H9 (cell line): ENCODE measurements around the gene DSC2. TPM values are rescaled to one million over a fixed set of nuclear protein-coding genes. Genes with fewer than 3 reads are reported as not detected.

Experiments used
- DNase-seq: peaks from one replicate; pipeline ENCODE4 v3.0.0-alpha.2; 2017
- H2AFZ ChIP-seq: one replicate; pipeline ENCODE4 v1.6.1; 2013; ENCODE audit warnings: mild to moderate bottlenecking, low read length, control low read depth, moderate library complexity
- H2AK5ac ChIP-seq: 2 replicates; pipeline ENCODE4 v1.6.1; 2013; ENCODE audit warnings: low read length, control low read depth, mixed read lengths; ENCODE audit not compliant: insufficient read length
- H2BK120ac ChIP-seq: one replicate; pipeline ENCODE4 v1.6.1; 2013; ENCODE audit warnings: low read depth, mild to moderate bottlenecking, low read length, control low read depth, inconsistent platforms; ENCODE audit not compliant: poor library complexity, severe bottlenecking
- H2BK12ac ChIP-seq: 2 replicates; pipeline ENCODE4 v1.6.1; 2013; ENCODE audit warnings: low read length, control low read depth, mixed read lengths, low read depth; ENCODE audit not compliant: insufficient read length
- H2BK15ac ChIP-seq: 2 replicates; pipeline ENCODE4 v1.6.1; 2013; ENCODE audit warnings: low read depth, low read length, control low read depth
- H2BK20ac ChIP-seq: one replicate; pipeline ENCODE4 v1.6.1; 2013; ENCODE audit warnings: low read depth, mild to moderate bottlenecking, low read length, control low read depth, inconsistent platforms; ENCODE audit not compliant: poor library complexity, severe bottlenecking
- H2BK5ac ChIP-seq: 2 replicates; pipeline ENCODE4 v1.6.1; 2013; ENCODE audit warnings: low read length, control low read depth, mixed read lengths; ENCODE audit not compliant: insufficient read length
- H3K14ac ChIP-seq: 2 replicates; pipeline ENCODE4 v1.6.1; 2013; ENCODE audit warnings: low read length, control low read depth; ENCODE audit not compliant: insufficient read depth
- H3K18ac ChIP-seq: 2 replicates; pipeline ENCODE4 v1.6.1; 2013; ENCODE audit warnings: low read depth, mild to moderate bottlenecking, mixed read lengths, low read length, control low read depth; ENCODE audit not compliant: insufficient read length
- H3K23ac ChIP-seq: 2 replicates; pipeline ENCODE4 v1.6.1; 2013; ENCODE audit warnings: low read length, control low read depth, mixed read lengths, low read depth; ENCODE audit not compliant: insufficient read length
- H3K23me2 ChIP-seq: 2 replicates; pipeline ENCODE4 v1.6.1; 2013; ENCODE audit warnings: low read depth, mild to moderate bottlenecking, mixed read lengths, low read length, control low read depth; ENCODE audit not compliant: insufficient read length, poor library complexity, severe bottlenecking
- H3K27ac ChIP-seq: 2 replicates; pipeline ENCODE4 v1.5.1; 2013; ENCODE audit warnings: low read length, control low read depth, mixed read lengths, low read depth; ENCODE audit not compliant: insufficient read length
- H3K27me3 ChIP-seq: 2 replicates; pipeline ENCODE4 v1.6.1; 2013; ENCODE audit warnings: low read length, control low read depth, inconsistent platforms; ENCODE audit not compliant: insufficient read depth
- H3K4ac ChIP-seq: 2 replicates; pipeline ENCODE4 v1.6.1; 2013; ENCODE audit warnings: low read depth, mild to moderate bottlenecking, control low read depth, inconsistent platforms, low read length, moderate library complexity
- H3K4me1 ChIP-seq: 2 replicates; pipeline ENCODE4 v1.6.1; 2013; ENCODE audit warnings: low read length, control low read depth, inconsistent platforms; ENCODE audit not compliant: insufficient read depth
- H3K4me2 ChIP-seq: 2 replicates; pipeline ENCODE4 v1.6.1; 2013; ENCODE audit warnings: low read length, control low read depth, mixed read lengths; ENCODE audit not compliant: insufficient read length, insufficient read depth
- H3K56ac ChIP-seq: 2 replicates; pipeline ENCODE4 v1.6.1; 2013; ENCODE audit warnings: low read depth, mild to moderate bottlenecking, mixed read lengths, low read length, control low read depth; ENCODE audit not compliant: insufficient read length
- H3K79me1 ChIP-seq: 2 replicates; pipeline ENCODE4 v1.6.1; 2013; ENCODE audit warnings: low read depth, mild to moderate bottlenecking, moderate library complexity, low read length, control low read depth, inconsistent platforms; ENCODE audit not compliant: insufficient read depth, poor library complexity, severe bottlenecking
- H3K79me2 ChIP-seq: 2 replicates; pipeline ENCODE4 v1.6.1; 2013; ENCODE audit warnings: low read length, control low read depth, inconsistent platforms; ENCODE audit not compliant: insufficient read depth
- H3K9ac ChIP-seq: 2 replicates; pipeline ENCODE4 v1.6.1; 2013; ENCODE audit warnings: low read length, control low read depth, mixed read lengths; ENCODE audit not compliant: insufficient read length; ENCODE audit errors: extremely low read depth
- H3K9me3 ChIP-seq: one replicate; pipeline ENCODE4 v1.6.1; 2013; ENCODE audit warnings: low read depth, low read length, inconsistent platforms; ENCODE audit not compliant: control insufficient read depth
- H3T11ph ChIP-seq: one replicate; pipeline ENCODE4 v1.6.1; 2013; ENCODE audit warnings: mild to moderate bottlenecking, low read length, control low read depth, inconsistent platforms
- H4K20me1 ChIP-seq: one replicate; pipeline ENCODE4 v1.6.1; 2013; ENCODE audit not compliant: control insufficient read depth, insufficient read length, insufficient read depth
- H4K5ac ChIP-seq: 2 replicates; pipeline ENCODE4 v1.6.1; 2013; ENCODE audit warnings: low read depth, mild to moderate bottlenecking, mixed read lengths, low read length, control low read depth; ENCODE audit not compliant: insufficient read length
- H4K8ac ChIP-seq: replicated peaks from 2 replicates; pipeline ENCODE4 v1.6.1; 2013; ENCODE audit warnings: low read length, control low read depth, mixed read lengths, low read depth; ENCODE audit not compliant: insufficient read length
- H4K91ac ChIP-seq: 2 replicates; pipeline ENCODE4 v1.6.1; 2013; ENCODE audit warnings: low read depth, mild to moderate bottlenecking, moderate library complexity, mixed read lengths, low read length, control low read depth; ENCODE audit not compliant: insufficient read length
- H3K27ac Mint-ChIP-seq, 3 experiments: 2 replicates in 2 of 3; 3 replicates in 1 of 3; pipeline ENCODE4 v1.8.0; 2020 to 2021; ENCODE audit warnings: mixed read lengths in 3 of 3, mild to moderate bottlenecking in 1 of 3, moderate library complexity in 1 of 3
- H3K27me3 Mint-ChIP-seq: 2 replicates; pipeline ENCODE4 v1.8.0; 2021; ENCODE audit warnings: low read depth, mild to moderate bottlenecking, moderate library complexity, mixed read lengths
- H3K36me3 Mint-ChIP-seq, 3 experiments: 2 replicates in 2 of 3; 3 replicates in 1 of 3; pipeline ENCODE4 v1.8.0; 2020 to 2021; ENCODE audit warnings: low read depth in 3 of 3, mixed read lengths in 3 of 3; ENCODE audit not compliant: insufficient read depth in 1 of 3
- H3K4me1 Mint-ChIP-seq, 2 experiments: 2 replicates each; pipeline ENCODE4 v1.8.0; 2020; ENCODE audit warnings: mixed read lengths in 2 of 2
- H3K4me3 Mint-ChIP-seq, 2 experiments: 2 replicates in 1 of 2; 3 replicates in 1 of 2; pipeline ENCODE4 v1.8.0; 2020 to 2021; ENCODE audit warnings: mild to moderate bottlenecking in 2 of 2, mixed read lengths in 2 of 2, moderate library complexity in 1 of 2
- H3K9me3 Mint-ChIP-seq, 2 experiments: 2 replicates in 1 of 2; 3 replicates in 1 of 2; pipeline ENCODE4 v1.8.0; 2020; ENCODE audit warnings: mild to moderate bottlenecking in 2 of 2, mixed read lengths in 2 of 2, moderate library complexity in 1 of 2
- CTCF ChIP-seq: fragments of 200-600 bp; sonication (generic); conservative IDR thresholded peaks from 3 replicates; pipeline ENCODE4 v1.8.0; 2021; ENCODE audit warnings: antibody characterized with exemption, mild to moderate bottlenecking
- WGBS: extraction: QIAGEN DNeasy Blood & Tissue Kit; methylation state at CpG from one replicate; pipeline ENCODE4 v1.1.7; 2013; ENCODE audit warnings: missing lambda C conversion rate, low lambda C conversion rate, mixed read lengths; ENCODE audit not compliant: insufficient read length; ENCODE audit errors: extremely low coverage; 5-methylcytosine and 5-hydroxymethylcytosine counted together
- total RNA-seq: library from RNA; stranded (reverse); gene quantifications from 2 replicates; pipeline ENCODE4 v1.2.1, GENCODE V29; 2021

Gene DSC2
- total RNA-seq, 1 experiment from 2014 or later: 26.1 TPM

- Histone ChIP-seq H3K56ac (no peak overlapping the region), H2BK5ac (no peak overlapping the region), H2BK120ac (no peak overlapping the region), H3K23me2 (no peaks in the 10 kb centered on the region), H3K4me1 (no peaks in the 10 kb centered on the region), H2BK20ac (no peak overlapping the region), H3K23ac (no peak overlapping the region), H3K9me3 (no peaks in the 10 kb centered on the region), H4K20me1 (no peaks in the 10 kb centered on the region), H3K4ac (no peak overlapping the region), H3T11ph (no peak overlapping the region), H3K14ac (no peak overlapping the region), H2BK12ac (no peak overlapping the region), H2AFZ (no peak overlapping the region), H3K27ac (no peak overlapping the region), H3K79me2 (no peaks in the 10 kb centered on the region), H3K9ac (no peak overlapping the region), H2BK15ac (no peak overlapping the region), H3K27me3 (no peaks in the 10 kb centered on the region), H3K4me2 (no peak overlapping the region), H4K5ac (no peak overlapping the region), H2AK5ac (no peak overlapping the region), H4K91ac (no peak overlapping the region), H3K79me1 (no peaks in the 10 kb centered on the region), H3K18ac (no peak overlapping the region), H4K8ac (no peak overlapping the region)
- no peaks in the 10 kb centered on the region; a peak in 1 of 5 replicates for H3K9me3 Mint-ChIP-seq
- no peaks in the 10 kb centered on the region for H3K27me3 Mint-ChIP-seq
- H3K36me3 Mint-ChIP-seq: no peaks in the 10 kb centered on the region; a peak in 1 of 7 replicates
- no CpG with 5 or more reads among the region's 3 CpGs for WGBS
- no peak for DNase-seq
- no peak for TF ChIP-seq CTCF
- no peaks in the 10 kb centered on the region for H3K4me1 Mint-ChIP-seq
- no peak overlapping the region for H3K4me3 Mint-ChIP-seq
- no peak overlapping the region for H3K27ac Mint-ChIP-seq
Observed at GRCh38 chr18:31148600-31148999, 46.4 kb upstream of the DSC2 start.
